Liver (tissue), 9 donors: Measurements from ENCODE around the gene OSBPL1A. TPM values are rescaled to one million over a fixed set of nuclear protein-coding genes. Genes with fewer than 3 reads are reported as not detected.

Source experiments
- DNase-seq: peaks from one replicate; pipeline ENCODE4 v3.0.0-alpha.2; 2017; ENCODE audit warnings: low spot score
- H3K27ac ChIP-seq, 2 donors: one replicate each; pipeline ENCODE4 v1.7.0; 2013; ENCODE audit warnings: inconsistent platforms in 2 of 2, low read length in 2 of 2, control low read depth in 1 of 2, low read depth in 1 of 2, mild to moderate bottlenecking in 1 of 2
- H3K27me3 ChIP-seq, 4 donors: one replicate each; pipeline versions ENCODE4 v1.6.1 to v1.7.0; 2013; ENCODE audit warnings: low read length in 3 of 4, inconsistent platforms in 1 of 4, mild to moderate bottlenecking in 1 of 4, moderate library complexity in 1 of 4; ENCODE audit not compliant: control insufficient read depth in 4 of 4, insufficient read depth in 4 of 4
- H3K36me3 ChIP-seq, 4 donors: one replicate each; pipeline versions ENCODE4 v1.6.1 to v1.7.0; 2013; ENCODE audit warnings: low read length in 3 of 4, mild to moderate bottlenecking in 3 of 4, low read depth in 1 of 4, moderate library complexity in 1 of 4; ENCODE audit not compliant: control insufficient read depth in 4 of 4, insufficient read depth in 3 of 4
- H3K4me1 ChIP-seq, 4 donors: one replicate each; pipeline versions ENCODE4 v1.6.1 to v1.7.0; 2013; ENCODE audit warnings: low read length in 3 of 4, mild to moderate bottlenecking in 3 of 4, moderate library complexity in 1 of 4; ENCODE audit not compliant: control insufficient read depth in 4 of 4, insufficient read depth in 4 of 4
- H3K4me3 ChIP-seq, 3 donors: one replicate each; pipeline versions ENCODE4 v1.6.1 to v1.7.0; 2013; ENCODE audit warnings: low read length in 3 of 3, control low read depth in 1 of 3, low read depth in 1 of 3, mild to moderate bottlenecking in 1 of 3
- H3K9ac ChIP-seq, 2 donors: one replicate each; pipeline ENCODE4 v1.7.0; 2013; ENCODE audit warnings: low read length in 2 of 2, mild to moderate bottlenecking in 2 of 2, moderate library complexity in 2 of 2, control low read depth in 1 of 2, low read depth in 1 of 2
- H3K9me3 ChIP-seq, 4 donors: one replicate each; pipeline versions ENCODE4 v1.6.1 to v1.7.0; 2013; ENCODE audit warnings: low read length in 3 of 4; ENCODE audit not compliant: control insufficient read depth in 4 of 4
- ATF3 ChIP-seq: IDR thresholded peaks from 2 replicates; pipeline ENCODE4 v1.6.1; 2016; ENCODE audit warnings: antibody characterized with exemption
- EGR1 ChIP-seq, 2 donors: IDR thresholded peaks; 2 replicates each; pipeline ENCODE4 v1.6.1; 2016 to 2018; ENCODE audit warnings: antibody characterized with exemption in 2 of 2, low read depth in 2 of 2
- FOXA1 ChIP-seq: IDR thresholded peaks from 2 replicates; pipeline ENCODE4 v1.6.1; 2016; ENCODE audit warnings: antibody characterized with exemption
- FOXA2 ChIP-seq: IDR thresholded peaks from 2 replicates; pipeline ENCODE4 v1.6.1; 2016; ENCODE audit warnings: antibody characterized with exemption
- GABPA ChIP-seq, 2 donors: IDR thresholded peaks in 1 of 2; conservative IDR thresholded peaks in 1 of 2; 2 replicates each; pipeline ENCODE4 v1.6.1; 2016; ENCODE audit warnings: antibody characterized with exemption in 2 of 2, mild to moderate bottlenecking in 1 of 2, moderate library complexity in 1 of 2
- HNF4A ChIP-seq, 2 donors: conservative IDR thresholded peaks; 2 replicates each; pipeline ENCODE4 v1.6.1; 2016; ENCODE audit warnings: antibody characterized with exemption in 2 of 2, mild to moderate bottlenecking in 2 of 2
- HNF4G ChIP-seq: IDR thresholded peaks from 2 replicates; pipeline ENCODE4 v1.6.1; 2016; ENCODE audit warnings: antibody characterized with exemption
- JUND ChIP-seq, 2 donors: IDR thresholded peaks; 2 replicates each; pipeline ENCODE4 v1.6.1; 2016; ENCODE audit warnings: antibody characterized with exemption in 2 of 2
- REST ChIP-seq: IDR thresholded peaks from 2 replicates; pipeline ENCODE4 v1.6.1; 2016; ENCODE audit warnings: antibody characterized with exemption, mild to moderate bottlenecking
- RXRA ChIP-seq, 2 donors: IDR thresholded peaks; 2 replicates each; pipeline ENCODE4 v1.6.1; 2017 to 2018; ENCODE audit warnings: antibody characterized with exemption in 2 of 2, mild to moderate bottlenecking in 1 of 2
- SP1 ChIP-seq: IDR thresholded peaks from 2 replicates; pipeline ENCODE4 v1.6.1; 2018; ENCODE audit warnings: antibody characterized with exemption, mild to moderate bottlenecking
- TAF1 ChIP-seq: conservative IDR thresholded peaks from 2 replicates; pipeline ENCODE4 v1.6.1; 2016; ENCODE audit warnings: antibody characterized with exemption, mild to moderate bottlenecking
- YY1 ChIP-seq: IDR thresholded peaks from 2 replicates; pipeline ENCODE4 v1.6.1; 2016; ENCODE audit warnings: antibody characterized with exemption, mild to moderate bottlenecking
- WGBS: extraction: QIAGEN DNeasy Blood & Tissue Kit; methylation state at CpG from one replicate; pipeline ENCODE4 v1.1.7; 2013; 5-methylcytosine and 5-hydroxymethylcytosine counted together
- polyA plus RNA-seq, 2 donors: library from polyadenylated mRNA; stranded (reverse) in 1 of 2; unstranded in 1 of 2; fragments of 200-250 nt in 1 of 2; fragments of >200 nt in 1 of 2; fragmentation: Nextera tagmentation in 1 of 2; extraction: Ambion mirVana in 1 of 2; gene quantifications; one replicate each; pipeline versions ENCODE4 v1.2.1 to v1.2.3, GENCODE V29; 2013 to 2015
- total RNA-seq, 2 donors: library from RNA; depleted of rRNA; stranded (reverse); fragments of >200 nt; gene quantifications; one replicate each; pipeline ENCODE4 v1.2.3, GENCODE V29; 2014
- TF ChIP-seq, protein P1 (sequence below): fragments of 150-350 bp; IDR thresholded peaks from 2 replicates; pipeline ENCODE4 v1.5.1; 2017; ENCODE audit warnings: improper control_type of control experiment, low read depth, low read length; ENCODE audit not compliant: missing input control
- TF ChIP-seq, protein P2 (sequence below): IDR thresholded peaks from 2 replicates; pipeline ENCODE4 v1.6.1; 2016; ENCODE audit warnings: antibody characterized with exemption
- TF ChIP-seq, protein P3 (sequence below): IDR thresholded peaks from 2 replicates; pipeline ENCODE4 v1.6.1; 2016; ENCODE audit warnings: antibody characterized with exemption
- donor health status: healthy.
- donor health status: healthy.
- donor health status: healthy.
- donor health status: healthy.
- donor health status: healthy.

Gene OSBPL1A
- total and polyA plus RNA-seq, 4 donors: 5.4 to 12.6 (median 8.9) TPM

- Histone ChIP-seq H3K4me1 (peaks cover 0 to 2% (median 0%) of the 10 kb centered on the region in 4 donors), H3K9ac (no peak overlapping the region), H3K9me3 (no peaks in the 10 kb centered on the region), H3K27me3 (no peaks in the 10 kb centered on the region), H3K27ac (no peak overlapping the region), H3K4me3 (no peak overlapping the region), H3K36me3 (no peaks in the 10 kb centered on the region)
- no peak for TF ChIP-seq YY1
- TF ChIP-seq, protein P1, sequence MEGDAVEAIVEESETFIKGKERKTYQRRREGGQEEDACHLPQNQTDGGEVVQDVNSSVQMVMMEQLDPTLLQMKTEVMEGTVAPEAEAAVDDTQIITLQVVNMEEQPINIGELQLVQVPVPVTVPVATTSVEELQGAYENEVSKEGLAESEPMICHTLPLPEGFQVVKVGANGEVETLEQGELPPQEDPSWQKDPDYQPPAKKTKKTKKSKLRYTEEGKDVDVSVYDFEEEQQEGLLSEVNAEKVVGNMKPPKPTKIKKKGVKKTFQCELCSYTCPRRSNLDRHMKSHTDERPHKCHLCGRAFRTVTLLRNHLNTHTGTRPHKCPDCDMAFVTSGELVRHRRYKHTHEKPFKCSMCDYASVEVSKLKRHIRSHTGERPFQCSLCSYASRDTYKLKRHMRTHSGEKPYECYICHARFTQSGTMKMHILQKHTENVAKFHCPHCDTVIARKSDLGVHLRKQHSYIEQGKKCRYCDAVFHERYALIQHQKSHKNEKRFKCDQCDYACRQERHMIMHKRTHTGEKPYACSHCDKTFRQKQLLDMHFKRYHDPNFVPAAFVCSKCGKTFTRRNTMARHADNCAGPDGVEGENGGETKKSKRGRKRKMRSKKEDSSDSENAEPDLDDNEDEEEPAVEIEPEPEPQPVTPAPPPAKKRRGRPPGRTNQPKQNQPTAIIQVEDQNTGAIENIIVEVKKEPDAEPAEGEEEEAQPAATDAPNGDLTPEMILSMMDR: no peak
- TF ChIP-seq FOXA2: no peak
- no peak for TF ChIP-seq HNF4A (conservative IDR thresholded peaks at IDR 0.05)
- TF ChIP-seq EGR1 (IDR thresholded peaks at IDR 0.05; ENCODE audit: low read depth in 2 of 2): no peak
- TF ChIP-seq FOXA1: no peak
- no peak for TF ChIP-seq SP1
- no peak for TF ChIP-seq JUND (IDR thresholded peaks at IDR 0.05)
- TF ChIP-seq, protein P2, sequence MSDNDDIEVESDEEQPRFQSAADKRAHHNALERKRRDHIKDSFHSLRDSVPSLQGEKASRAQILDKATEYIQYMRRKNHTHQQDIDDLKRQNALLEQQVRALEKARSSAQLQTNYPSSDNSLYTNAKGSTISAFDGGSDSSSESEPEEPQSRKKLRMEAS: no peak
- no peak for TF ChIP-seq TAF1
- no peak for TF ChIP-seq RXRA (IDR thresholded peaks at IDR 0.05)
- TF ChIP-seq HNF4G: no peak
- TF ChIP-seq GABPA (IDR thresholded peaks at IDR 0.05 in 1 of 2, conservative IDR thresholded peaks at IDR 0.05 in 1 of 2): no peak
- 97% methylated on average over 5 of the region's 5 CpGs for WGBS
- DNase-seq: no peak
Measured at GRCh38 chr18:24244698-24245097, 152.9 kb downstream of the OSBPL1A start.

DNA sequence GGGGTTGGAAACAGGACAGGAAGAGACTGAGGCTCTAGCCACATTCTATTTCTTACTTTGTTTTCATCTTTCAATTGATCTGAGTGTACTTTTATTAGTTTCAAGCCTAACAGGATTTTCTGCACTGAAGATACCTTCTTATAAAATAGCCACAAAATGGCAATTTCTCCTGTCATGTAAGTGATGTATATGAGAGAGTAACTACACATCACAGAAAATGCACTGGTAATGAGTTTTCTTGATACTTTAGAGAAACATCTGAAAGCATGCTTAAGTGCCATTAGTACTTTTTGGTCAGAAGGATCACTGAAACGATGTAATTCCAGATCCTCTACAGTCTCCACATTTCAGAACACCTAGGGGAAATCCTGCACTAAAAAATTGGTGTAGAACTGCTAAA lies 153.9 kb downstream of the OSBPL1A start:
- H3K4me3 ChIP-seq: no peak overlapping the region
- no peaks in the 10 kb centered on the region for H3K36me3 ChIP-seq
- no peaks in the 10 kb centered on the region for H3K9me3 ChIP-seq
- DNase-seq: no peak
- peaks cover 0 to 2% (median 0%) of the 10 kb centered on the region in 4 donors for H3K4me1 ChIP-seq
- no peak overlapping the region for H3K27ac ChIP-seq
- no peaks in the 10 kb centered on the region for H3K27me3 ChIP-seq
- TF ChIP-seq TAF1 (no peak), ATF3 (no peak), EGR1 (IDR thresholded peaks at IDR 0.05; ENCODE audit: low read depth in 2 of 2) (no peak)
- TF ChIP-seq, protein P2: no peak
- TF ChIP-seq, protein P3, sequence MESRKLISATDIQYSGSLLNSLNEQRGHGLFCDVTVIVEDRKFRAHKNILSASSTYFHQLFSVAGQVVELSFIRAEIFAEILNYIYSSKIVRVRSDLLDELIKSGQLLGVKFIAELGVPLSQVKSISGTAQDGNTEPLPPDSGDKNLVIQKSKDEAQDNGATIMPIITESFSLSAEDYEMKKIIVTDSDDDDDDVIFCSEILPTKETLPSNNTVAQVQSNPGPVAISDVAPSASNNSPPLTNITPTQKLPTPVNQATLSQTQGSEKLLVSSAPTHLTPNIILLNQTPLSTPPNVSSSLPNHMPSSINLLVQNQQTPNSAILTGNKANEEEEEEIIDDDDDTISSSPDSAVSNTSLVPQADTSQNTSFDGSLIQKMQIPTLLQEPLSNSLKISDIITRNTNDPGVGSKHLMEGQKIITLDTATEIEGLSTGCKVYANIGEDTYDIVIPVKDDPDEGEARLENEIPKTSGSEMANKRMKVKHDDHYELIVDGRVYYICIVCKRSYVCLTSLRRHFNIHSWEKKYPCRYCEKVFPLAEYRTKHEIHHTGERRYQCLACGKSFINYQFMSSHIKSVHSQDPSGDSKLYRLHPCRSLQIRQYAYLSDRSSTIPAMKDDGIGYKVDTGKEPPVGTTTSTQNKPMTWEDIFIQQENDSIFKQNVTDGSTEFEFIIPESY: no peak
- H3K9ac ChIP-seq: no peak overlapping the region
- 83% methylated on average over 1 of the region's 1 CpG for WGBS

- Histone ChIP-seq H3K9me3 (no peaks in the 10 kb centered on the region), H3K36me3 (peaks cover 0 to 4% (median 0%) of the 10 kb centered on the region in 4 donors), H3K27ac (no peak overlapping the region), H3K4me3 (no peak overlapping the region), H3K4me1 (peaks cover 0 to 2% (median 0%) of the 10 kb centered on the region in 4 donors), H3K27me3 (no peaks in the 10 kb centered on the region), H3K9ac (no peak overlapping the region)
- WGBS: 90% methylated on average over 2 of the region's 2 CpGs
- no peak for DNase-seq
- TF ChIP-seq, protein P3: no peak
- TF ChIP-seq REST (no peak), HNF4A (conservative IDR thresholded peaks at IDR 0.05) (no peak)
Measured at GRCh38 chr18:24239341-24239740, 158.3 kb downstream of the OSBPL1A start.
